Spleen (tissue), 7 donors: Measurements from ENCODE around the gene INPP1.

ENCODE experiments used
- CTCF ChIP-seq, 11 experiments: fragments of 200-600 bp in 7 of 11; fragments of 450-650 bp in 4 of 11; sonication (generic) in 4 of 11; IDR thresholded peaks in 8 of 11; conservative IDR thresholded peaks in 3 of 11; 1 replicate in 7 of 11; 2 replicates in 4 of 11; pipeline versions ENCODE4 v1.4.0 to v1.8.0; 2016 to 2021; ENCODE audit warnings: antibody characterized with exemption in 11 of 11, inconsistent platforms in 4 of 11, mild to moderate bottlenecking in 1 of 11
- POLR2A ChIP-seq, 3 donors: fragments of 450-650 bp; IDR thresholded peaks; one replicate each; pipeline ENCODE4 v1.5.1; 2017; ENCODE audit warnings: antibody characterized with exemption in 3 of 3, mild to moderate bottlenecking in 1 of 3
- POLR2AphosphoS5 ChIP-seq, 3 donors: sonication (generic); formaldehyde crosslinking; IDR thresholded peaks; one replicate each; pipeline ENCODE4 v1.5.1; 2017; ENCODE audit warnings: antibody characterized with exemption in 3 of 3
- donor health status: DM: no; HTN: no; CAD: no; lungs with moderate emphysema.
- donor health status: DM: no; HTN: no; CAD: no.
- donor health status: DM: no; HTN: no; CAD: no.

DNA sequence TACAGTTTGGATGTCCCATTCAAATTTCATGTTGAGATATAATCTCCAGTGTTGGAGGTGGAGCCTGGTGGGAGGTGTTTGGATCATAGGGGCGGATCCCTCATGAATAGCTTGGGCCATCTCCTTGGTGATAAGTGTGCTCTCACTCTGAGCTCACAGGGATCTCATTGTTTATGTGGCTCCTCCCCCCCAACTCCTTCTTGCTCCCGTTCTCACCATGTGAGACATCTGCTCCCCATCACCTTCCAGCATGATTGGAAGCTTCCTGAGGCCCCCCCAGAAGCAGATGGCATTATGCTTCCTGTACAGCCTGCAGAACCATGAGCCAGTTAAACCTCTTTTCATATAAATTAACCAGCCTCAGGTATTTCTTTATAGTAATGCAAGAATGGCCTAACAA is 3.0 kb upstream of the INPP1 start:
- TF ChIP-seq POLR2A (IDR thresholded peaks at IDR 0.05) = no peak
- no peak for TF ChIP-seq POLR2AphosphoS5 (IDR thresholded peaks at IDR 0.05)
- no peak for TF ChIP-seq CTCF (IDR thresholded peaks at IDR 0.05 in 8 of 11, conservative IDR thresholded peaks at IDR 0.05 in 3 of 11)
